IMR-90 (cell line): Measurements from ENCODE around the gene TBC1D16. TPM values are rescaled to one million over a fixed set of nuclear protein-coding genes. Genes with fewer than 3 reads are reported as not detected.

Experiments
- ATAC-seq: fragments of 200-7000 bp; cut with Tn5 transposase; 2 replicates; pipeline ENCODE4 v1.9.1; 2020; ENCODE audit warnings: low read depth, mild to moderate bottlenecking, moderate library complexity
- BruUV-seq: library from RNA; stranded (reverse); fragments of 400-500 nt; replicated peaks from 2 replicates; lab custom pipeline; 2021; lab: Mats Ljungman, UMichigan
- CTCF ChIA-PET: fragments of 300-600 bp; formaldehyde crosslinking; extraction: SDS; loops from one replicate; lab custom pipeline; 2021; ENCODE audit warnings: antibody characterized with exemption; lab: Yijun Ruan, JAX
- POLR2A ChIA-PET: fragments of 300-600 bp; sonication (Branson Sonifier 250); formaldehyde crosslinking; loops from one replicate; lab custom pipeline; 2022; ENCODE audit warnings: antibody characterized with exemption; ENCODE audit not compliant: unreplicated experiment; lab: Charles Lee
- DNase-seq: peaks from one replicate; pipeline ENCODE4 v3.0.0; 2013
- H2AFZ ChIP-seq: replicated peaks from 2 replicates; pipeline ENCODE3; 2013; ENCODE audit warnings: low read length, mild to moderate bottlenecking; ENCODE audit not compliant: poor library complexity
- H2AK5ac ChIP-seq: 2 replicates; pipeline ENCODE4 v1.6.1; 2013; ENCODE audit warnings: low read depth, low read length, inconsistent platforms
- H2AK9ac ChIP-seq: replicated peaks from 2 replicates; pipeline ENCODE3; 2013; ENCODE audit warnings: mild to moderate bottlenecking, low read depth, low read length, moderate library complexity; ENCODE audit not compliant: poor library complexity
- H2BK120ac ChIP-seq: 2 replicates; pipeline ENCODE4 v1.6.1; 2013; ENCODE audit warnings: low read depth, low read length, inconsistent platforms
- H2BK15ac ChIP-seq: 3 replicates; pipeline ENCODE4 v1.6.1; 2013; ENCODE audit warnings: low read depth, low read length, inconsistent platforms
- H2BK20ac ChIP-seq: 2 replicates; pipeline ENCODE4 v1.6.1; 2013; ENCODE audit warnings: low read depth, mild to moderate bottlenecking, inconsistent platforms, low read length, moderate library complexity
- H2BK5ac ChIP-seq: 2 replicates; pipeline ENCODE4 v1.6.1; 2013; ENCODE audit warnings: mild to moderate bottlenecking, low read depth, low read length, inconsistent platforms; ENCODE audit not compliant: poor library complexity, severe bottlenecking
- H3K14ac ChIP-seq: replicated peaks from 2 replicates; pipeline ENCODE4 v1.6.1; 2013; ENCODE audit warnings: low read depth, low read length, inconsistent platforms
- H3K18ac ChIP-seq: 2 replicates; pipeline ENCODE4 v1.6.1; 2013; ENCODE audit warnings: low read depth, low read length, control low read depth
- H3K23ac ChIP-seq: 2 replicates; pipeline ENCODE4 v1.6.1; 2013; ENCODE audit warnings: low read depth, low read length, inconsistent platforms
- H3K27ac ChIP-seq: 2 replicates; pipeline ENCODE4 v1.5.1; 2013; ENCODE audit warnings: mild to moderate bottlenecking, control low read depth, low read length; ENCODE audit not compliant: insufficient read depth
- H3K27me3 ChIP-seq: 2 replicates; pipeline ENCODE4 v1.6.1; 2013; ENCODE audit warnings: low read length; ENCODE audit not compliant: control insufficient read depth, insufficient read depth
- H3K36me3 ChIP-seq: 2 replicates; pipeline ENCODE4 v1.6.1; 2013; ENCODE audit warnings: low read length, mixed read lengths; ENCODE audit not compliant: control insufficient read depth, insufficient read depth
- H3K4ac ChIP-seq: 2 replicates; pipeline ENCODE4 v1.6.1; 2013; ENCODE audit warnings: low read depth, low read length, inconsistent platforms
- H3K4me1 ChIP-seq: 2 replicates; pipeline ENCODE4 v1.6.1; 2013; ENCODE audit warnings: low read length, mixed read lengths; ENCODE audit not compliant: control insufficient read depth, insufficient read depth
- H3K4me2 ChIP-seq: 2 replicates; pipeline ENCODE4 v1.6.1; 2013; ENCODE audit warnings: low read depth, mild to moderate bottlenecking, control low read depth, low read length, moderate library complexity
- H3K4me3 ChIP-seq: 2 replicates; pipeline ENCODE4 v1.5.1; 2013; ENCODE audit warnings: low read depth, mild to moderate bottlenecking, control low read depth, low read length, moderate library complexity; ENCODE audit not compliant: insufficient read depth
- H3K56ac ChIP-seq: 2 replicates; pipeline ENCODE4 v1.6.1; 2013; ENCODE audit warnings: low read length, inconsistent platforms; ENCODE audit not compliant: insufficient read depth; ENCODE audit errors: extremely low read depth
- H3K79me1 ChIP-seq, 2 experiments: 2 replicates each; pipeline ENCODE4 v1.6.1; 2013; ENCODE audit warnings: low read length in 2 of 2, inconsistent platforms in 1 of 2, low read depth in 1 of 2
- H3K9ac ChIP-seq: 2 replicates; pipeline ENCODE4 v1.6.1; 2013; ENCODE audit warnings: low read depth, low read length, control low read depth
- H3K9me1 ChIP-seq: 2 replicates; pipeline ENCODE4 v1.6.1; 2013; ENCODE audit warnings: low read length, inconsistent platforms; ENCODE audit not compliant: insufficient read depth
- H3K9me3 ChIP-seq: 2 replicates; pipeline ENCODE4 v1.6.1; 2013; ENCODE audit warnings: low read length; ENCODE audit not compliant: control insufficient read depth, insufficient read depth
- H4K20me1 ChIP-seq: 2 replicates; pipeline ENCODE4 v1.6.1; 2013; ENCODE audit warnings: low read length, inconsistent platforms; ENCODE audit not compliant: insufficient read depth
- H4K5ac ChIP-seq: 2 replicates; pipeline ENCODE4 v1.6.1; 2013; ENCODE audit warnings: mild to moderate bottlenecking, low read depth, low read length, control low read depth
- H4K8ac ChIP-seq, 2 experiments: 2 replicates each; pipeline ENCODE4 v1.6.1; 2013; ENCODE audit warnings: low read depth in 2 of 2, low read length in 2 of 2, control low read depth in 1 of 2, inconsistent platforms in 1 of 2
- H4K91ac ChIP-seq: 2 replicates; pipeline ENCODE4 v1.6.1; 2013; ENCODE audit warnings: low read depth, low read length, inconsistent platforms; ENCODE audit not compliant: insufficient read depth
- BHLHE40 ChIP-seq: fragments of 150-350 bp; IDR thresholded peaks from 2 replicates; pipeline ENCODE4 v1.6.1; 2016; ENCODE audit warnings: mild to moderate bottlenecking, low read depth, low read length
- CEBPB ChIP-seq: IDR thresholded peaks from 2 replicates; pipeline ENCODE4 v1.6.1; 2012; ENCODE audit warnings: low read depth, low read length, improper control_type of control experiment
- CHD1 ChIP-seq: IDR thresholded peaks from 2 replicates; pipeline ENCODE4 v1.6.1; 2012; ENCODE audit warnings: low read depth, low read length, improper control_type of control experiment
- CTCF ChIP-seq: conservative IDR thresholded peaks from 2 replicates; pipeline ENCODE4 v1.5.1; 2012; ENCODE audit warnings: mild to moderate bottlenecking, low read depth, low read length, improper control_type of control experiment
- ELK1 ChIP-seq: fragments of 150-350 bp; IDR thresholded peaks from 2 replicates; pipeline ENCODE4 v1.6.1; 2016; ENCODE audit warnings: low read depth, mild to moderate bottlenecking, low read length, moderate library complexity, borderline replicate concordance
- FOS ChIP-seq: fragments of 150-350 bp; IDR thresholded peaks from 2 replicates; pipeline ENCODE4 v1.6.1; 2016; ENCODE audit warnings: low read depth, low read length
- MAFK ChIP-seq: IDR thresholded peaks from 2 replicates; pipeline ENCODE4 v1.6.1; 2012; ENCODE audit warnings: low read depth, low read length, improper control_type of control experiment
- MAZ ChIP-seq: IDR thresholded peaks from 2 replicates; pipeline ENCODE4 v1.6.1; 2012; ENCODE audit warnings: low read depth, mild to moderate bottlenecking, low read length, improper control_type of control experiment, moderate library complexity, borderline replicate concordance
- MXI1 ChIP-seq: IDR thresholded peaks from 2 replicates; pipeline ENCODE4 v1.6.1; 2012; ENCODE audit warnings: low read depth, mild to moderate bottlenecking, low read length, moderate library complexity, borderline replicate concordance
- NFE2L2 ChIP-seq: fragments of 150-350 bp; IDR thresholded peaks from 2 replicates; pipeline ENCODE4 v1.6.1; 2016; ENCODE audit warnings: low read depth, mild to moderate bottlenecking, low read length
- POLR2A ChIP-seq: IDR thresholded peaks from 2 replicates; pipeline ENCODE4 v1.6.1; 2012; ENCODE audit warnings: mild to moderate bottlenecking, low read depth, low read length
- RAD21 ChIP-seq: IDR thresholded peaks from 2 replicates; pipeline ENCODE4 v1.6.1; 2012; ENCODE audit warnings: low read length, improper control_type of control experiment
- RCOR1 ChIP-seq: IDR thresholded peaks from 2 replicates; pipeline ENCODE4 v1.6.1; 2012; ENCODE audit warnings: mild to moderate bottlenecking, low read length, improper control_type of control experiment; ENCODE audit not compliant: insufficient replicate concordance
- RFX5 ChIP-seq: IDR thresholded peaks from 2 replicates; pipeline ENCODE4 v1.8.0; 2012; ENCODE audit warnings: low read depth, mild to moderate bottlenecking, low read length, moderate library complexity
- SMC3 ChIP-seq: fragments of 150-350 bp; IDR thresholded peaks from 2 replicates; pipeline ENCODE4 v1.6.1; 2016; ENCODE audit warnings: low read depth, mild to moderate bottlenecking, antibody characterized with exemption, low read length, moderate library complexity
- USF2 ChIP-seq: fragments of 150-350 bp; IDR thresholded peaks from 2 replicates; pipeline ENCODE4 v1.6.1; 2017; ENCODE audit warnings: mild to moderate bottlenecking, antibody characterized with exemption, low read length, low read depth
- WGBS, 2 experiments: methylation state at CpG; one replicate each; pipeline versions ENCODE4 v1.1.5 to v1.1.7; 2013; ENCODE audit warnings: missing lambda C conversion rate in 2 of 2; ENCODE audit not compliant: insufficient read length in 1 of 2; ENCODE audit errors: extremely low coverage in 2 of 2; 5-methylcytosine and 5-hydroxymethylcytosine counted together
- dilution Hi-C: fragments of 300-500 bp; cut with HindIII; formaldehyde crosslinking; loops from one replicate; pipeline ENCODE4 v1.14.3; 2018; ENCODE audit warnings: low sequenced_read_pairs; ENCODE audit not compliant: unreplicated experiment
- in situ Hi-C: fragments of 300-500 bp; cut with MboI; formaldehyde crosslinking; loops from 3 replicates; pipeline ENCODE4 v1.14.3; 2019; ENCODE audit warnings: low sequenced_read_pairs, inconsistent platforms, mixed read lengths
- intact Hi-C: fragments of 100-400 bp; cut with micrococcal nuclease; formaldehyde crosslinking; loops from 2 replicates; pipeline ENCODE4 v1.10.0; 2022
- polyA plus RNA-seq, 3 experiments: library from polyadenylated mRNA; depleted of rRNA; stranded (reverse); fragments of >200 nt; gene quantifications; 2 replicates each; pipeline ENCODE4 v1.2.3, GENCODE V29; 2012; ENCODE audit warnings: low replicate concordance in 1 of 3
- total RNA-seq: library from RNA; depleted of rRNA; stranded (reverse); fragments of >200 nt; gene quantifications from 2 replicates; pipeline ENCODE4 v1.2.3, GENCODE V29; 2012

TBC1D16 gene
- total and polyA plus RNA-seq, 2 of the 4 experiments (the other 2 are of a cell fraction) = 10.1 to 16.7 TPM

- Histone ChIP-seq H3K4me2 (no peak overlapping the region), H3K27me3 (no peaks in the 10 kb centered on the region), H3K9me3 (no peaks in the 10 kb centered on the region), H3K56ac (no peak overlapping the region), H2BK120ac (no peak overlapping the region), H2AK9ac (no peak overlapping the region), H4K8ac (no peak overlapping the region), H3K23ac (no peak overlapping the region), H3K9ac (no peak overlapping the region), H2AK5ac (no peak overlapping the region), H3K27ac (no peak overlapping the region), H3K4ac (no peak overlapping the region), H3K18ac (no peak overlapping the region), H2BK20ac (no peak overlapping the region), H3K79me1 (peaks cover 59 to 81% of the 10 kb centered on the region in 2 experiments), H2AFZ (no peak overlapping the region), H3K4me1 (peaks cover 23% of the 10 kb centered on the region), H4K20me1 (peaks cover 72% of the 10 kb centered on the region), H3K9me1 (peaks cover 41% of the 10 kb centered on the region), H2BK15ac (no peak overlapping the region), H3K14ac (no peak overlapping the region), H4K91ac (no peak overlapping the region), H3K36me3 (no peaks in the 10 kb centered on the region), H3K4me3 (no peak overlapping the region), H2BK5ac (no peak overlapping the region), H4K5ac (no peak overlapping the region)
- no peak for TF ChIP-seq SMC3
- TF ChIP-seq CTCF = no peak
- TF ChIP-seq CEBPB = no peak
- TF ChIP-seq MAFK = no peak
- TF ChIP-seq FOS = no peak
- TF ChIP-seq USF2 = no peak
- TF ChIP-seq RCOR1 = no peak
- TF ChIP-seq MXI1 = no peak
- no peak for TF ChIP-seq NFE2L2
- TF ChIP-seq MAZ = no peak
- TF ChIP-seq RFX5 = no peak
- no peak for TF ChIP-seq RAD21
- TF ChIP-seq BHLHE40 = no peak
- TF ChIP-seq ELK1 = no peak
- TF ChIP-seq POLR2A = no peak
- no peak for TF ChIP-seq CHD1
- 80% methylated on average over 6 of the region's 10 CpGs; no CpG with 5 or more reads in 1 of the 2 experiments for WGBS, 2 experiments
- in situ Hi-C loops (no loop called here), intact Hi-C loops (no loop called here), dilution Hi-C loops (no loop called here)
- no peak for ATAC-seq
- ChIA-PET CTCF (no interaction called here), POLR2A (no interaction called here)
- no peak for DNase-seq
- BruUV-seq = no TSS peak
Observed at GRCh38 chr17:80026359-80027042, 9.2 kb downstream of the TBC1D16 start.
